SK-N-SH treated with all-trans-retinoic acid at 6 μM for 48 hours (cell line): ENCODE data around the gene SEMA5A.

ENCODE experiments used
- ATAC-seq: fragments of 200-7000 bp; cut with Tn5 transposase; 3 replicates; pipeline ENCODE4 v1.9.1; 2020; ENCODE audit warnings: mild to moderate bottlenecking, moderate library complexity
- ARNTL ChIP-seq: fragments of 450-650 bp; formaldehyde crosslinking; IDR thresholded peaks from 2 replicates; pipeline ENCODE4 v1.5.0; 2020; ENCODE audit warnings: low read depth, mild to moderate bottlenecking, moderate library complexity, borderline replicate concordance
- BACH2 ChIP-seq: fragments of 250-450 bp; sonication (Bioruptor Pico); IDR thresholded peaks from 2 replicates; pipeline ENCODE4 v1.9.0; 2021; ENCODE audit warnings: mild to moderate bottlenecking, borderline replicate concordance
- CREB5 ChIP-seq: fragments of 250-450 bp; sonication (Bioruptor Pico); IDR thresholded peaks from 2 replicates; pipeline ENCODE4 v1.5.1; 2020; ENCODE audit warnings: low read depth, mild to moderate bottlenecking, moderate library complexity
- CSDC2 ChIP-seq: fragments of 250-450 bp; sonication (Bioruptor Pico); IDR thresholded peaks from 2 replicates; pipeline ENCODE4 v1.5.0; 2020; ENCODE audit warnings: mild to moderate bottlenecking, moderate library complexity
- CSRNP3 ChIP-seq: fragments of 250-450 bp; sonication (Bioruptor Pico); IDR thresholded peaks from 2 replicates; pipeline ENCODE4 v1.5.1; 2021; ENCODE audit warnings: mild to moderate bottlenecking, moderate library complexity
- ESRRG ChIP-seq: fragments of 250-450 bp; sonication (Bioruptor Pico); IDR thresholded peaks from 2 replicates; pipeline ENCODE4 v1.6.1; 2021; ENCODE audit warnings: mild to moderate bottlenecking
- GLIS3 ChIP-seq: fragments of 250-450 bp; sonication (Bioruptor Pico); IDR thresholded peaks from 2 replicates; pipeline ENCODE4 v1.5.0; 2020; ENCODE audit warnings: mild to moderate bottlenecking, moderate library complexity
- ISL1 ChIP-seq: fragments of 250-450 bp; sonication (Bioruptor Pico); IDR thresholded peaks from 2 replicates; pipeline ENCODE4 v2.1.2; 2022; ENCODE audit warnings: mild to moderate bottlenecking, moderate library complexity
- OSR1 ChIP-seq: fragments of 250-450 bp; sonication (Bioruptor Pico); IDR thresholded peaks from 2 replicates; pipeline ENCODE4 v1.8.0; 2022; ENCODE audit warnings: moderate library complexity, mild to moderate bottlenecking, inconsistent platforms
- PATZ1 ChIP-seq: fragments of 250-450 bp; sonication (Bioruptor Pico); IDR thresholded peaks from 2 replicates; pipeline ENCODE4 v1.8.0; 2020; ENCODE audit warnings: mild to moderate bottlenecking, moderate library complexity, borderline replicate concordance
- POU6F1 ChIP-seq: fragments of 250-450 bp; sonication (Bioruptor Pico); IDR thresholded peaks from 2 replicates; pipeline ENCODE4 v1.8.0; 2021; ENCODE audit warnings: low read depth, mild to moderate bottlenecking, moderate library complexity, borderline replicate concordance
- PPARA ChIP-seq: fragments of 250-450 bp; sonication (Bioruptor Pico); IDR thresholded peaks from 2 replicates; pipeline ENCODE4 v1.5.0; 2020; ENCODE audit warnings: mild to moderate bottlenecking, borderline replicate concordance
- RARB ChIP-seq: fragments of 250-450 bp; sonication (Bioruptor Pico); IDR thresholded peaks from 2 replicates; pipeline ENCODE4 v1.8.0; 2021; ENCODE audit warnings: mild to moderate bottlenecking, moderate library complexity
- SNAI2 ChIP-seq: fragments of 250-450 bp; sonication (Bioruptor Pico); IDR thresholded peaks from 2 replicates; pipeline ENCODE4 v1.5.0; 2020; ENCODE audit warnings: mild to moderate bottlenecking, moderate library complexity
- TCF4 ChIP-seq: fragments of 250-450 bp; sonication (Bioruptor Pico); IDR thresholded peaks from 2 replicates; pipeline ENCODE4 v1.8.0; 2021; ENCODE audit warnings: mild to moderate bottlenecking, moderate library complexity, borderline replicate concordance
- TOX ChIP-seq: fragments of 250-450 bp; sonication (Bioruptor Pico); IDR thresholded peaks from 2 replicates; pipeline ENCODE4 v1.8.0; 2021; ENCODE audit warnings: mild to moderate bottlenecking, moderate library complexity, borderline replicate concordance
- TSHZ2 ChIP-seq: fragments of 250-450 bp; sonication (Bioruptor Pico); IDR thresholded peaks from 2 replicates; pipeline ENCODE4 v1.5.0; 2020; ENCODE audit warnings: mild to moderate bottlenecking, moderate library complexity
- ZC3H10 ChIP-seq: fragments of 250-450 bp; sonication (Bioruptor Pico); IDR thresholded peaks from 2 replicates; pipeline ENCODE4 v1.5.1; 2021; ENCODE audit warnings: mild to moderate bottlenecking, moderate library complexity
- ZFP3 ChIP-seq: fragments of 250-450 bp; sonication (Bioruptor Pico); IDR thresholded peaks from 2 replicates; pipeline ENCODE4 v1.5.0; 2020; ENCODE audit warnings: mild to moderate bottlenecking, moderate library complexity
- ZFP30 ChIP-seq: fragments of 450-650 bp; formaldehyde crosslinking; IDR thresholded peaks from 2 replicates; pipeline ENCODE4 v1.5.0; 2022; ENCODE audit warnings: mild to moderate bottlenecking, moderate library complexity
- ZNF565 ChIP-seq: fragments of 450-650 bp; formaldehyde crosslinking; conservative IDR thresholded peaks from 2 replicates; pipeline ENCODE4 v1.5.0; 2020; ENCODE audit warnings: low read depth, mild to moderate bottlenecking, moderate library complexity
- ZNF70 ChIP-seq: fragments of 450-650 bp; formaldehyde crosslinking; IDR thresholded peaks from 2 replicates; pipeline ENCODE4 v1.5.0; 2020; ENCODE audit warnings: mild to moderate bottlenecking, moderate library complexity
- ZNF8 ChIP-seq: fragments of 450-650 bp; formaldehyde crosslinking; IDR thresholded peaks from 2 replicates; pipeline ENCODE4 v1.5.0; 2020; ENCODE audit warnings: mild to moderate bottlenecking, moderate library complexity

Gene SEMA5A

GRCh38 chr5:9405196-9405754 lies 140.6 kb downstream of the SEMA5A start:
- ATAC-seq: no peak
- TF ChIP-seq CSDC2 (CRISPR knock-in tag) (no peak), GLIS3 (no peak), ISL1 (CRISPR knock-in tag) (no peak), TCF4 (CRISPR knock-in tag) (no peak), OSR1 (CRISPR knock-in tag) (no peak), ZFP30 (CRISPR knock-in tag) (no peak), PATZ1 (CRISPR knock-in tag) (no peak), ZNF8 (CRISPR knock-in tag) (no peak), ZNF565 (CRISPR knock-in tag) (no peak), CREB5 (no peak), CSRNP3 (no peak), ESRRG (CRISPR knock-in tag) (no peak), TSHZ2 (CRISPR knock-in tag) (no peak), RARB (no peak), SNAI2 (CRISPR knock-in tag) (no peak), ZFP3 (no peak), TOX (CRISPR knock-in tag) (no peak), POU6F1 (no peak), BACH2 (CRISPR knock-in tag) (no peak)

- ATAC-seq: no peak
- TF ChIP-seq PPARA (CRISPR knock-in tag) (no peak), BACH2 (CRISPR knock-in tag) (no peak), TCF4 (CRISPR knock-in tag) (no peak), OSR1 (CRISPR knock-in tag) (no peak), ZFP3 (no peak), CSDC2 (CRISPR knock-in tag) (no peak), ZC3H10 (CRISPR knock-in tag) (no peak), ZNF70 (CRISPR knock-in tag) (no peak), ARNTL (CRISPR knock-in tag) (no peak), CSRNP3 (no peak), RARB (no peak), GLIS3 (no peak), SNAI2 (CRISPR knock-in tag) (no peak), ZNF8 (CRISPR knock-in tag) (no peak), ZNF565 (CRISPR knock-in tag) (no peak), ISL1 (CRISPR knock-in tag) (no peak), ESRRG (CRISPR knock-in tag) (no peak), POU6F1 (no peak), PATZ1 (CRISPR knock-in tag) (no peak)
Observed at GRCh38 chr5:9401786-9402472, 143.9 kb downstream of the SEMA5A start.
